H9 (cell line): ENCODE measurements around the gene TSEN15. TPM values are rescaled to one million over a fixed set of nuclear protein-coding genes. Genes with fewer than 3 reads are reported as not detected.

Source experiments
- DNase-seq: peaks from one replicate; pipeline ENCODE4 v3.0.0-alpha.2; 2017
- H2AFZ ChIP-seq: one replicate; pipeline ENCODE4 v1.6.1; 2013; ENCODE audit warnings: mild to moderate bottlenecking, low read length, control low read depth, moderate library complexity
- H2AK5ac ChIP-seq: 2 replicates; pipeline ENCODE4 v1.6.1; 2013; ENCODE audit warnings: low read length, control low read depth, mixed read lengths; ENCODE audit not compliant: insufficient read length
- H2BK120ac ChIP-seq: one replicate; pipeline ENCODE4 v1.6.1; 2013; ENCODE audit warnings: low read depth, mild to moderate bottlenecking, low read length, control low read depth, inconsistent platforms; ENCODE audit not compliant: poor library complexity, severe bottlenecking
- H2BK12ac ChIP-seq: 2 replicates; pipeline ENCODE4 v1.6.1; 2013; ENCODE audit warnings: low read length, control low read depth, mixed read lengths, low read depth; ENCODE audit not compliant: insufficient read length
- H2BK15ac ChIP-seq: 2 replicates; pipeline ENCODE4 v1.6.1; 2013; ENCODE audit warnings: low read depth, low read length, control low read depth
- H2BK20ac ChIP-seq: one replicate; pipeline ENCODE4 v1.6.1; 2013; ENCODE audit warnings: low read depth, mild to moderate bottlenecking, low read length, control low read depth, inconsistent platforms; ENCODE audit not compliant: poor library complexity, severe bottlenecking
- H2BK5ac ChIP-seq: 2 replicates; pipeline ENCODE4 v1.6.1; 2013; ENCODE audit warnings: low read length, control low read depth, mixed read lengths; ENCODE audit not compliant: insufficient read length
- H3K14ac ChIP-seq: 2 replicates; pipeline ENCODE4 v1.6.1; 2013; ENCODE audit warnings: low read length, control low read depth; ENCODE audit not compliant: insufficient read depth
- H3K18ac ChIP-seq: 2 replicates; pipeline ENCODE4 v1.6.1; 2013; ENCODE audit warnings: low read depth, mild to moderate bottlenecking, mixed read lengths, low read length, control low read depth; ENCODE audit not compliant: insufficient read length
- H3K23ac ChIP-seq: 2 replicates; pipeline ENCODE4 v1.6.1; 2013; ENCODE audit warnings: low read length, control low read depth, mixed read lengths, low read depth; ENCODE audit not compliant: insufficient read length
- H3K23me2 ChIP-seq: 2 replicates; pipeline ENCODE4 v1.6.1; 2013; ENCODE audit warnings: low read depth, mild to moderate bottlenecking, mixed read lengths, low read length, control low read depth; ENCODE audit not compliant: insufficient read length, poor library complexity, severe bottlenecking
- H3K27ac ChIP-seq: 2 replicates; pipeline ENCODE4 v1.5.1; 2013; ENCODE audit warnings: low read length, control low read depth, mixed read lengths, low read depth; ENCODE audit not compliant: insufficient read length
- H3K27me3 ChIP-seq: 2 replicates; pipeline ENCODE4 v1.6.1; 2013; ENCODE audit warnings: low read length, control low read depth, inconsistent platforms; ENCODE audit not compliant: insufficient read depth
- H3K4ac ChIP-seq: 2 replicates; pipeline ENCODE4 v1.6.1; 2013; ENCODE audit warnings: low read depth, mild to moderate bottlenecking, control low read depth, inconsistent platforms, low read length, moderate library complexity
- H3K4me1 ChIP-seq: 2 replicates; pipeline ENCODE4 v1.6.1; 2013; ENCODE audit warnings: low read length, control low read depth, inconsistent platforms; ENCODE audit not compliant: insufficient read depth
- H3K4me2 ChIP-seq: 2 replicates; pipeline ENCODE4 v1.6.1; 2013; ENCODE audit warnings: low read length, control low read depth, mixed read lengths; ENCODE audit not compliant: insufficient read length, insufficient read depth
- H3K56ac ChIP-seq: 2 replicates; pipeline ENCODE4 v1.6.1; 2013; ENCODE audit warnings: low read depth, mild to moderate bottlenecking, mixed read lengths, low read length, control low read depth; ENCODE audit not compliant: insufficient read length
- H3K79me1 ChIP-seq: 2 replicates; pipeline ENCODE4 v1.6.1; 2013; ENCODE audit warnings: low read depth, mild to moderate bottlenecking, moderate library complexity, low read length, control low read depth, inconsistent platforms; ENCODE audit not compliant: insufficient read depth, poor library complexity, severe bottlenecking
- H3K79me2 ChIP-seq: 2 replicates; pipeline ENCODE4 v1.6.1; 2013; ENCODE audit warnings: low read length, control low read depth, inconsistent platforms; ENCODE audit not compliant: insufficient read depth
- H3K9ac ChIP-seq: 2 replicates; pipeline ENCODE4 v1.6.1; 2013; ENCODE audit warnings: low read length, control low read depth, mixed read lengths; ENCODE audit not compliant: insufficient read length; ENCODE audit errors: extremely low read depth
- H3K9me3 ChIP-seq: one replicate; pipeline ENCODE4 v1.6.1; 2013; ENCODE audit warnings: low read depth, low read length, inconsistent platforms; ENCODE audit not compliant: control insufficient read depth
- H3T11ph ChIP-seq: one replicate; pipeline ENCODE4 v1.6.1; 2013; ENCODE audit warnings: mild to moderate bottlenecking, low read length, control low read depth, inconsistent platforms
- H4K20me1 ChIP-seq: one replicate; pipeline ENCODE4 v1.6.1; 2013; ENCODE audit not compliant: control insufficient read depth, insufficient read length, insufficient read depth
- H4K5ac ChIP-seq: 2 replicates; pipeline ENCODE4 v1.6.1; 2013; ENCODE audit warnings: low read depth, mild to moderate bottlenecking, mixed read lengths, low read length, control low read depth; ENCODE audit not compliant: insufficient read length
- H4K8ac ChIP-seq: replicated peaks from 2 replicates; pipeline ENCODE4 v1.6.1; 2013; ENCODE audit warnings: low read length, control low read depth, mixed read lengths, low read depth; ENCODE audit not compliant: insufficient read length
- H4K91ac ChIP-seq: 2 replicates; pipeline ENCODE4 v1.6.1; 2013; ENCODE audit warnings: low read depth, mild to moderate bottlenecking, moderate library complexity, mixed read lengths, low read length, control low read depth; ENCODE audit not compliant: insufficient read length
- H3K27ac Mint-ChIP-seq, 3 experiments: 2 replicates in 2 of 3; 3 replicates in 1 of 3; pipeline ENCODE4 v1.8.0; 2020 to 2021; ENCODE audit warnings: mixed read lengths in 3 of 3, mild to moderate bottlenecking in 1 of 3, moderate library complexity in 1 of 3
- H3K27me3 Mint-ChIP-seq: 2 replicates; pipeline ENCODE4 v1.8.0; 2021; ENCODE audit warnings: low read depth, mild to moderate bottlenecking, moderate library complexity, mixed read lengths
- H3K36me3 Mint-ChIP-seq, 3 experiments: 2 replicates in 2 of 3; 3 replicates in 1 of 3; pipeline ENCODE4 v1.8.0; 2020 to 2021; ENCODE audit warnings: low read depth in 3 of 3, mixed read lengths in 3 of 3; ENCODE audit not compliant: insufficient read depth in 1 of 3
- H3K4me1 Mint-ChIP-seq, 2 experiments: 2 replicates each; pipeline ENCODE4 v1.8.0; 2020; ENCODE audit warnings: mixed read lengths in 2 of 2
- H3K4me3 Mint-ChIP-seq, 2 experiments: 2 replicates in 1 of 2; 3 replicates in 1 of 2; pipeline ENCODE4 v1.8.0; 2020 to 2021; ENCODE audit warnings: mild to moderate bottlenecking in 2 of 2, mixed read lengths in 2 of 2, moderate library complexity in 1 of 2
- H3K9me3 Mint-ChIP-seq, 2 experiments: 2 replicates in 1 of 2; 3 replicates in 1 of 2; pipeline ENCODE4 v1.8.0; 2020; ENCODE audit warnings: mild to moderate bottlenecking in 2 of 2, mixed read lengths in 2 of 2, moderate library complexity in 1 of 2
- CTCF ChIP-seq: fragments of 200-600 bp; sonication (generic); conservative IDR thresholded peaks from 3 replicates; pipeline ENCODE4 v1.8.0; 2021; ENCODE audit warnings: antibody characterized with exemption, mild to moderate bottlenecking
- WGBS: extraction: QIAGEN DNeasy Blood & Tissue Kit; methylation state at CpG from one replicate; pipeline ENCODE4 v1.1.7; 2013; ENCODE audit warnings: missing lambda C conversion rate, low lambda C conversion rate, mixed read lengths; ENCODE audit not compliant: insufficient read length; ENCODE audit errors: extremely low coverage; 5-methylcytosine and 5-hydroxymethylcytosine counted together
- total RNA-seq: library from RNA; stranded (reverse); gene quantifications from 2 replicates; pipeline ENCODE4 v1.2.1, GENCODE V29; 2021

Gene TSEN15
- total RNA-seq, 1 experiment from 2014 or later, result 21.9 TPM

GRCh38 chr1:184020328-184020727 lies 31.2 kb upstream of the TSEN15 start:
- no peaks in the 10 kb centered on the region; a peak in 1 of 5 replicates for H3K9me3 Mint-ChIP-seq
- H3K9ac ChIP-seq, result no peak overlapping the region
- peaks cover 26 to 27% of the 10 kb centered on the region in 2 experiments for H3K4me1 Mint-ChIP-seq
- H3K27me3 ChIP-seq, result no peaks in the 10 kb centered on the region
- H3K56ac ChIP-seq, result no peak overlapping the region
- no peak overlapping the region for H2AFZ ChIP-seq
- peaks cover 4% of the 10 kb centered on the region; the same call in 1 of the 2 replicates for H3K4me1 ChIP-seq
- no CpG with 5 or more reads among the region's 2 CpGs for WGBS
- H2AK5ac ChIP-seq, result no peak overlapping the region
- no peak overlapping the region for H3K4me3 Mint-ChIP-seq
- no peaks in the 10 kb centered on the region for H3K79me1 ChIP-seq
- H3K4ac ChIP-seq, result no peak overlapping the region
- no peak for TF ChIP-seq CTCF
- H3K79me2 ChIP-seq, result no peaks in the 10 kb centered on the region
- no peak overlapping the region for H2BK120ac ChIP-seq
- H2BK15ac ChIP-seq, result no peak overlapping the region
- no peak for DNase-seq
- no peaks in the 10 kb centered on the region for H4K20me1 ChIP-seq
- H3K36me3 Mint-ChIP-seq, result no peaks in the 10 kb centered on the region
- no peak overlapping the region for H3K27ac ChIP-seq
- H3T11ph ChIP-seq, result no peak overlapping the region
- H3K4me2 ChIP-seq, result no peak overlapping the region
- no peaks in the 10 kb centered on the region for H3K9me3 ChIP-seq
- H4K5ac ChIP-seq, result no peak overlapping the region
- H2BK5ac ChIP-seq, result no peak overlapping the region
- no peak overlapping the region for H2BK12ac ChIP-seq
- no peak overlapping the region for H2BK20ac ChIP-seq
- H4K8ac ChIP-seq, result no peak overlapping the region
- H3K27me3 Mint-ChIP-seq, result peaks cover 43% of the 10 kb centered on the region
- no peaks in the 10 kb centered on the region for H3K23me2 ChIP-seq
- no peak overlapping the region for H3K23ac ChIP-seq
- H4K91ac ChIP-seq, result no peak overlapping the region
- H3K27ac Mint-ChIP-seq, result no peak overlapping the region
- H3K18ac ChIP-seq, result no peak overlapping the region
- H3K14ac ChIP-seq, result no peak overlapping the region
